ENCODE data around the gene PEF1. TPM values are rescaled to one million over a fixed set of nuclear protein-coding genes. Genes with fewer than 3 reads are reported as not detected.

Gene PEF1
- total and polyA plus RNA-seq, 2 experiments from 2014 or later, result 22.3 to 68.5 TPM

- Histone ChIP-seq H3F3A (replicated peaks; ENCODE audit: low read depth) (no peaks in the 10 kb centered on the region), H3K4me1 (ENCODE audit: insufficient read depth) (0 out of 2 replicates have a peak, but pooled peaks cover 3% of the 10 kb centered on the region), H3K36me3 (ENCODE audit: insufficient read depth) (no peaks in the 10 kb centered on the region), H2AFZ (no peak overlapping the region), H3K27ac (ENCODE audit: low read depth) (no peak overlapping the region), H3K4me2 (no peak overlapping the region), H3K9me2 (ENCODE audit: insufficient read depth) (no peaks in the 10 kb centered on the region), H3K27me3 (ENCODE audit: insufficient read depth) (no peaks in the 10 kb centered on the region), H4K20me1 (replicated peaks; ENCODE audit: insufficient read depth) (no peaks in the 10 kb centered on the region), H3K4me3 (no peak overlapping the region), H3K79me2 (replicated peaks; ENCODE audit: insufficient read depth) (no peaks in the 10 kb centered on the region)
- Mint-ChIP-seq H3K4me1 (peaks cover 12% of the 10 kb centered on the region), H3K36me3 (ENCODE audit: low read depth) (no peaks in the 10 kb centered on the region; the same call in 2 of the 3 replicates), H3K9me3 (no peaks in the 10 kb centered on the region), H3K27me3 (ENCODE audit: insufficient read depth, low read depth, poor library complexity) (peaks cover 1% of the 10 kb centered on the region), H3K27ac (no peak overlapping the region), H3K4me3 (no peak overlapping the region)
- TF ChIP-seq POLR2AphosphoS5 (IDR thresholded peaks at IDR 0.05; ENCODE audit: low read depth) (no peak), ETS1 (IDR thresholded peaks at IDR 0.05) (no peak), CREB1 (CRISPR knock-in tag; IDR thresholded peaks at IDR 0.05; ENCODE audit: low read depth) (no peak), NANOG (IDR thresholded peaks at IDR 0.05; ENCODE audit: borderline replicate concordance) (no peak), ZNF462 (CRISPR knock-in tag; IDR thresholded peaks at IDR 0.05) (no peak), JUNB (IDR thresholded peaks at IDR 0.05; ENCODE audit: unreplicated experiment) (no peak), CTCF (conservative IDR thresholded peaks at IDR 0.05; ENCODE audit: low read depth in 2 of 2) (no peak), REST (IDR thresholded peaks at IDR 0.05; ENCODE audit: unreplicated experiment) (no peak), ZNF114 (CRISPR knock-in tag; IDR thresholded peaks at IDR 0.05) (no peak), ZNF331 (CRISPR knock-in tag; IDR thresholded peaks at IDR 0.05; ENCODE audit: low read depth) (no peak), EZH2 (IDR thresholded peaks at IDR 0.05; ENCODE audit: low read depth, unreplicated experiment) (no peak)
- no peak for ATAC-seq
- DNase-seq (ENCODE audit: low spot score), result no peak
Measured at GRCh38 chr1:31677949-31678348, 33.3 kb upstream of the PEF1 start.

Data from GM23338 (cell line).